Measurements from ENCODE around the gene DIS3L2. TPM values are rescaled to one million over a fixed set of nuclear protein-coding genes. Genes with fewer than 3 reads are reported as not detected.

The DIS3L2 gene
- total and polyA plus RNA-seq, 2 of the 4 experiments (the other 2 are of a cell fraction): 14.7 to 19.2 TPM

DNA sequence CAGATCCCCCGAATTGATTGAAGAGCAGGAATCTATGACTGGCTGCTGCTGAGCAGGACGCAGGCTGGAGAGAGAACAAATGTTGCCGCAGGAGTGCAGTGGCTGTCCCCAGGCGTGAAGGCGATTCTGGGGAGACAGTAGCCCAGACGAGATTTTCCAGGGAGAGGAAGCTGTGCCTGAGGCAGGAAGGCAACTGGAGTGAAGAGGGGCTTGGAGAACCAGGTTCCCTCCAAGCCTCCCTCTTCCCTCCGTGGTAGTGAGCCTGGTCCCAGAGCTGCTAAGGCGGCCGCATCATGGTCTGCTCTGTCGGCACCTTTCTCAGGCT is 34.0 kb upstream of the DIS3L2 start:
- intact Hi-C loops (cut with micrococcal nuclease): no loop called here
- no peak overlapping the region for H3K9ac ChIP-seq (ENCODE audit: low read depth, low read length)
- H4K5ac ChIP-seq (ENCODE audit: low read depth, low read length): no peak overlapping the region
- CTCF ChIA-PET: no interaction called here
- no peak overlapping the region for H3K14ac ChIP-seq (replicated peaks; ENCODE audit: low read depth, low read length)
- no peak overlapping the region for H2AK5ac ChIP-seq (ENCODE audit: low read depth, low read length)
- H4K8ac ChIP-seq (ENCODE audit: low read depth in 2 of 2, low read length in 2 of 2): no peak overlapping the region
- H3K36me3 ChIP-seq (ENCODE audit: control insufficient read depth, insufficient read depth, low read length): no peaks in the 10 kb centered on the region
- H4K91ac ChIP-seq (ENCODE audit: insufficient read depth, low read depth, low read length): no peak overlapping the region
- no peak overlapping the region for H3K4me3 ChIP-seq (ENCODE audit: insufficient read depth, low read depth, low read length)
- H2BK20ac ChIP-seq (ENCODE audit: low read depth, low read length): no peak overlapping the region
- H2AFZ ChIP-seq (replicated peaks; ENCODE audit: low read length, poor library complexity): no peak overlapping the region
- no peaks in the 10 kb centered on the region for H3K79me1 ChIP-seq (ENCODE audit: low read depth in 1 of 2, low read length in 2 of 2)
- H3K27ac ChIP-seq (ENCODE audit: insufficient read depth, low read length): no peak overlapping the region
- H3K18ac ChIP-seq (ENCODE audit: low read depth, low read length): no peak overlapping the region
- no peaks in the 10 kb centered on the region for H3K9me1 ChIP-seq (ENCODE audit: insufficient read depth, low read length)
- no peak overlapping the region for H3K56ac ChIP-seq (ENCODE audit: extremely low read depth, insufficient read depth, low read length)
- 68% methylated on average over 7 of the region's 10 CpGs; no CpG with 5 or more reads in 1 of the 2 experiments for WGBS, 2 experiments (ENCODE audit: extremely low coverage in 2 of 2, insufficient read length in 1 of 2)
- POLR2A ChIA-PET (ENCODE audit: unreplicated experiment): no interaction called here
- dilution Hi-C loops (cut with HindIII; ENCODE audit: low sequenced_read_pairs, unreplicated experiment): no loop called here
- 0 out of 2 replicates have a peak, but pooled peaks cover 3% of the 10 kb centered on the region for H4K20me1 ChIP-seq (ENCODE audit: insufficient read depth, low read length)
- H3K23ac ChIP-seq (ENCODE audit: low read depth, low read length): no peak overlapping the region
- TF ChIP-seq RFX5 (IDR thresholded peaks at IDR 0.05; ENCODE audit: low read depth, low read length) (no peak), MAZ (IDR thresholded peaks at IDR 0.05; ENCODE audit: borderline replicate concordance, low read depth, low read length) (no peak), RCOR1 (IDR thresholded peaks at IDR 0.05; ENCODE audit: insufficient replicate concordance, low read length) (no peak), POLR2A (IDR thresholded peaks at IDR 0.05; ENCODE audit: low read depth, low read length) (no peak), MAFK (IDR thresholded peaks at IDR 0.05; ENCODE audit: low read depth, low read length) (no peak), CHD1 (IDR thresholded peaks at IDR 0.05; ENCODE audit: low read depth, low read length) (no peak), RAD21 (IDR thresholded peaks at IDR 0.05; ENCODE audit: low read length) (no peak), NFE2L2 (IDR thresholded peaks at IDR 0.05; ENCODE audit: low read depth, low read length) (no peak), SMC3 (IDR thresholded peaks at IDR 0.05; ENCODE audit: low read depth, low read length) (no peak), BHLHE40 (IDR thresholded peaks at IDR 0.05; ENCODE audit: low read depth, low read length) (no peak), CEBPB (IDR thresholded peaks at IDR 0.05; ENCODE audit: low read depth, low read length) (no peak), MXI1 (IDR thresholded peaks at IDR 0.05; ENCODE audit: borderline replicate concordance, low read depth, low read length) (no peak), FOS (IDR thresholded peaks at IDR 0.05; ENCODE audit: low read depth, low read length) (no peak)
- TF ChIP-seq, protein P1, sequence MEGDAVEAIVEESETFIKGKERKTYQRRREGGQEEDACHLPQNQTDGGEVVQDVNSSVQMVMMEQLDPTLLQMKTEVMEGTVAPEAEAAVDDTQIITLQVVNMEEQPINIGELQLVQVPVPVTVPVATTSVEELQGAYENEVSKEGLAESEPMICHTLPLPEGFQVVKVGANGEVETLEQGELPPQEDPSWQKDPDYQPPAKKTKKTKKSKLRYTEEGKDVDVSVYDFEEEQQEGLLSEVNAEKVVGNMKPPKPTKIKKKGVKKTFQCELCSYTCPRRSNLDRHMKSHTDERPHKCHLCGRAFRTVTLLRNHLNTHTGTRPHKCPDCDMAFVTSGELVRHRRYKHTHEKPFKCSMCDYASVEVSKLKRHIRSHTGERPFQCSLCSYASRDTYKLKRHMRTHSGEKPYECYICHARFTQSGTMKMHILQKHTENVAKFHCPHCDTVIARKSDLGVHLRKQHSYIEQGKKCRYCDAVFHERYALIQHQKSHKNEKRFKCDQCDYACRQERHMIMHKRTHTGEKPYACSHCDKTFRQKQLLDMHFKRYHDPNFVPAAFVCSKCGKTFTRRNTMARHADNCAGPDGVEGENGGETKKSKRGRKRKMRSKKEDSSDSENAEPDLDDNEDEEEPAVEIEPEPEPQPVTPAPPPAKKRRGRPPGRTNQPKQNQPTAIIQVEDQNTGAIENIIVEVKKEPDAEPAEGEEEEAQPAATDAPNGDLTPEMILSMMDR (conservative IDR thresholded peaks at IDR 0.05; ENCODE audit: low read depth, low read length): no peak
- TF ChIP-seq, protein P2, sequence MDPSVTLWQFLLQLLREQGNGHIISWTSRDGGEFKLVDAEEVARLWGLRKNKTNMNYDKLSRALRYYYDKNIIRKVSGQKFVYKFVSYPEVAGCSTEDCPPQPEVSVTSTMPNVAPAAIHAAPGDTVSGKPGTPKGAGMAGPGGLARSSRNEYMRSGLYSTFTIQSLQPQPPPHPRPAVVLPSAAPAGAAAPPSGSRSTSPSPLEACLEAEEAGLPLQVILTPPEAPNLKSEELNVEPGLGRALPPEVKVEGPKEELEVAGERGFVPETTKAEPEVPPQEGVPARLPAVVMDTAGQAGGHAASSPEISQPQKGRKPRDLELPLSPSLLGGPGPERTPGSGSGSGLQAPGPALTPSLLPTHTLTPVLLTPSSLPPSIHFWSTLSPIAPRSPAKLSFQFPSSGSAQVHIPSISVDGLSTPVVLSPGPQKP (IDR thresholded peaks at IDR 0.05; ENCODE audit: borderline replicate concordance, low read depth, low read length): no peak
- TF ChIP-seq, protein P3, sequence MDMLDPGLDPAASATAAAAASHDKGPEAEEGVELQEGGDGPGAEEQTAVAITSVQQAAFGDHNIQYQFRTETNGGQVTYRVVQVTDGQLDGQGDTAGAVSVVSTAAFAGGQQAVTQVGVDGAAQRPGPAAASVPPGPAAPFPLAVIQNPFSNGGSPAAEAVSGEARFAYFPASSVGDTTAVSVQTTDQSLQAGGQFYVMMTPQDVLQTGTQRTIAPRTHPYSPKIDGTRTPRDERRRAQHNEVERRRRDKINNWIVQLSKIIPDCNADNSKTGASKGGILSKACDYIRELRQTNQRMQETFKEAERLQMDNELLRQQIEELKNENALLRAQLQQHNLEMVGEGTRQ (IDR thresholded peaks at IDR 0.05; ENCODE audit: low read depth, low read length): no peak
- H3K4me1 ChIP-seq (ENCODE audit: control insufficient read depth, insufficient read depth, low read length): peaks cover 5% of the 10 kb centered on the region
- H2BK15ac ChIP-seq (ENCODE audit: low read depth, low read length): no peak overlapping the region
- peaks cover 80% of the 10 kb centered on the region for H3K27me3 ChIP-seq (ENCODE audit: control insufficient read depth, insufficient read depth, low read length)
- no peak overlapping the region for H3K4me2 ChIP-seq (ENCODE audit: low read depth, low read length)
- no peak overlapping the region for H3K4ac ChIP-seq (ENCODE audit: low read depth, low read length)
- no TSS peak for BruUV-seq (replicated peaks)
- in situ Hi-C loops (cut with MboI; ENCODE audit: low sequenced_read_pairs): no loop called here
- H2BK120ac ChIP-seq (ENCODE audit: low read depth, low read length): no peak overlapping the region
- H2AK9ac ChIP-seq (replicated peaks; ENCODE audit: low read depth, low read length, poor library complexity): no peak overlapping the region
- DNase-seq (no peak), ATAC-seq (ENCODE audit: low read depth) (no peak)
- H3K9me3 ChIP-seq (ENCODE audit: control insufficient read depth, insufficient read depth, low read length): no peaks in the 10 kb centered on the region
- H2BK5ac ChIP-seq (ENCODE audit: low read depth, low read length, poor library complexity, severe bottlenecking): no peak overlapping the region
